HG02571 (cell line): ENCODE data around the gene OR7A5.
"Not testable (repeated sequence)": the region's sequence is repeated elsewhere in the genome, so short reads cannot be mapped to it uniquely, and the experiment has no call there.

Experiments used
- ATAC-seq: cut with Tn5 transposase; IDR thresholded peaks from one replicate; pipeline ENCODE4 v1.9.1; 2021; ENCODE audit warnings: mild to moderate bottlenecking, moderate library complexity; ENCODE audit not compliant: unreplicated experiment

Gene OR7A5

DNA sequence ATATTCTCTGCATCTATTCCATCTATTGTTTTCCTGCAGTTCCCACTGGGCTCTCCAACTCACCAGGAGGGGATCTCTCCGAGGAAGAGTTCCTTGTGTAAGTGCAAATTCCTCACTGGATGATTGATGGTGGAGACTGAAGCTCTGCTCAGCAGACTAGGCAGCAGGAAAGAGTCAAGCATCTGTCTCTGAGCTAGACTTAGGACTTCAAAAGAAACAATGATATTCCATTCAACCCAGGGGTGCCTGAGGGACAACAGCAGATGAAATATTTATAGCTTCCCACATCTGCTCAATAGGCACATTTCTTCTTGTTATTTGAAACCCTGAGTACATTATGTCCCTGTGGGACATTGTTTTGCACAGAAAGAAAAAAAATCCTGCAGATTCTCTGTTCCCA is at the start of gene OR7A5, which contains the start of gene OR7C1:
Gene OR7A5 (minus strand): TSS at position 175 of the 400 bp plus-strand sequence. CDS start 6,944 bp downstream, outside the sequence.
Gene OR7C1 (minus strand): TSS at position 175 of the 400 bp plus-strand sequence. CDS start 35,049 bp downstream, outside the sequence.
- no peak for ATAC-seq

DNA sequence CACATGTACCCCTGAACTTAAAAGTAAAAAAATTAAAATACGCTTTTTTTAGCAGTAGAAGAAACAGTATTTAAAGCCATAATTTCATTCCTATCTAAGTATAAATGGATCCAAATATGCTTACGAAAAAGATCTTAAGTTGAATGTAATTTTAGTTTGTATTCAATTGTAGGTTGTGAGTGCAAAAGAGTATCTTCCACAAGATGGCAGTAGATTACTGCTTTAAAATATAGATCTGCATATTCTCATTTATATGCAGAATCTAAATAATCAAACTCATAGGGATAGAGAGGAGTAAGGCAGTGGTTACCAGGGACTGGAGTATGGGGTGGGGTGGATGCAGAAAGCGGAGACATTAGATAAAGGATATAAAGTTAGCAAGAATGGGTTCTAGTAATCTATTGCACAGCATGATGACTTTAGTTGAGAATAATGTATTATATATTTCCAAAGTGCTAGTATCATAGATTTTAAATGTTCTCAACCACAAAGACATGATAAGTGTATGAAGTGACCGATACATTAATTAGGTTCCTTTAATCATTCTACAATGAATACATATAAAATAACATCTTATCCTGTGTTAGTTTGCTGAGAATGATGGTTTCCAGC is 36.7 kb upstream of the OR7A5 start:
- no peak for ATAC-seq

GRCh38 chr19:14868497-14868896 is 33.5 kb upstream of the OR7A5 start:
- ATAC-seq, result no peak

GRCh38 chr19:14848822-14849221 is 13.8 kb upstream of the OR7A5 start, which contains the start of gene OR7A10:
OR7A10 (minus strand) TSS chr19:14848922; CDS start chr19:14841877, 7,045 bp downstream.
- no peak for ATAC-seq

GRCh38 chr19:14843578-14843977 is 8.6 kb upstream of the OR7A5 start:
- no peak for ATAC-seq

- no peak for ATAC-seq
Observed at GRCh38 chr19:14843169-14843568, 8.2 kb upstream of the OR7A5 start.

DNA sequence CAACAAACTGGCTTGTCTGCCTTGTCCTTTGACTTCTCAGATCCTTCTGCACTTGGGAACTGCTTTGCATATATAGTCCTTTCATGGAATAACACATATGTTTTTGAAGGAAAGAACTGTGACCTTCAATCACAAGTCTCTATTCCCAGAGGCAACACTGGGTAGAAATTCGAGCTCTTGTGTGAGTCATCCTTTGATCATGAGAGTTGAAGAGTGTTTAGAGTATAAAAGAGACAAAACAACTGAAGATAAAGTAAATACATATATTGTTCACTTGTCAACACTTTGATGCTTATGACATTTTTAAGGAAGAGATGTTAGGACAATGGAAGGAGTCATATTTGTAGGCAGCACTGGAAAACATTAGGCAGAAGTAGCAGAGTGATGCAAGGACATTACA is 5.2 kb upstream of the OR7A5 start:
- no peak for ATAC-seq

GRCh38 chr19:14837391-14837790 is 2.4 kb upstream of the OR7A5 start:
- no peak for ATAC-seq

GRCh38 chr19:14830702-14831101 is 4.3 kb downstream of the OR7A5 start:
- no peak for ATAC-seq

DNA sequence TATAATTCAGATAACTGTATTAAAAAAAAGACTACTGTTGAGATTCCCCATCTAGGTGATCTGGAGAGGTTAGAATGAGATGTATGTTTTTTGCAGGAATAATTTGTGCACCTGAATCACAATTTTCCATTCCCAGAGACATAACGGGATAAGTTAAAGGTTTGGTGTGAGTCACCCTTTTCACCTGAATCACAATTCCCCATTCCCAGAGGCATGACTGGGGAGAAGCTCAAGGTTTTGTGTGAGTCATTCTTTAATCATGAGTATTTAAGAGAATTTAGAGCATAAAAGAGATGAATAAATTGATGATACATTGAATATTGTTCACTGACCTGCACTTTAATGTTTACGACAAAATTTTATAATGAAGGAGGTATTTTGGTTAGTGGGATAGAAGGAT is 9.0 kb downstream of the OR7A5 start:
- no peak for ATAC-seq

GRCh38 chr19:14821937-14822336 is 13.0 kb downstream of the OR7A5 start:
- ATAC-seq, result no peak

GRCh38 chr19:14818588-14818987 is 16.4 kb downstream of the OR7A5 start:
- no peak for ATAC-seq

DNA sequence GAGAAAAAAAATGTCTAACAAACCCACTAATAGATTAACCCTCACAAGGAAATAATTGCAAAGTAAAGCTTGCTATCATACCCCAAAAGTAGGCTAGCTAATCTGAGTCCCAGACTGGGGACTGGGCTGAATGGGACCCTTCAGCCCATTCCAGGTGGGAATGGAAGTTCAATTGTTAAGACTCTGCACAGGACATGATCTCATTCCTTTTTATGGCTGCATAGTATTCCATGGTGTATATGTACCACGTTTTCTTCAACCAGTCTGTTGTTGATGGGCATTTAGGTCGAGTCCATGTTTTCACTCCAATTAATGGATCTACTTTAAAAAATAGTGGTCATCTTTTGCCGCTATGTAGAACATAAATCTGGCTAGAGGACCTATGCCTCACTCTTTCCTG is 17.9 kb downstream of the OR7A5 start:
- ATAC-seq, result no peak

DNA sequence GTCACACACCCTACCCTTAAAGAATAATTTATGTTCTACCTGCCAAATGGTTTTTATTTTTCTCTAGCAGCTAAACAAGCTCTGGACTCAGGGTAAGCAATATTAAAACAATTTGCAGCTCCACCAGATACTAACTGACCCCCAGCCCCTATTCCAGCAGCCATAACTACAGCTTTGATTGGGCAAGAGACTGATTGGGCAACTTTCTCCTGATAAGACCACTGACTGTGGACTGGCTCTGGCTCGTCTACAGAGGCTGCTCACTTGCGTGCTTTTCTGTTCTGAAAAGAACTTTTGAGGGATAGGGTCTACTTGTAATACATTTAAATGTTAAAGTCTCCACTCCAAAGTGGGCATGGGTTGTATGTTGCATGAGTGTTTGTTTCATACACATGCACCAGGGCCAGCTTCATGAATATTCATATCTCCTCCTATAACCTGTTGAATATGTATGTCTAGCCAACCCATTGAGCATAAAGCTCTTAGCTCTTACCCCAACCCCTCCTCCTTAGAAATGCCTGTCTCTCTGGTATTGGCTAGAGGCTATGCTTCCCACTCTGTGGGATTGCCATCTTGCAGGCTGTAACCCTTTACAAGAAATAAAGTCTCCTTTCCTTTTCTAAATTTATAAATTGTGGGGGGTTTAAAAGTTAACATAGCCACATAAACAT is 19.9 kb downstream of the OR7A5 start:
- no peak for ATAC-seq

DNA sequence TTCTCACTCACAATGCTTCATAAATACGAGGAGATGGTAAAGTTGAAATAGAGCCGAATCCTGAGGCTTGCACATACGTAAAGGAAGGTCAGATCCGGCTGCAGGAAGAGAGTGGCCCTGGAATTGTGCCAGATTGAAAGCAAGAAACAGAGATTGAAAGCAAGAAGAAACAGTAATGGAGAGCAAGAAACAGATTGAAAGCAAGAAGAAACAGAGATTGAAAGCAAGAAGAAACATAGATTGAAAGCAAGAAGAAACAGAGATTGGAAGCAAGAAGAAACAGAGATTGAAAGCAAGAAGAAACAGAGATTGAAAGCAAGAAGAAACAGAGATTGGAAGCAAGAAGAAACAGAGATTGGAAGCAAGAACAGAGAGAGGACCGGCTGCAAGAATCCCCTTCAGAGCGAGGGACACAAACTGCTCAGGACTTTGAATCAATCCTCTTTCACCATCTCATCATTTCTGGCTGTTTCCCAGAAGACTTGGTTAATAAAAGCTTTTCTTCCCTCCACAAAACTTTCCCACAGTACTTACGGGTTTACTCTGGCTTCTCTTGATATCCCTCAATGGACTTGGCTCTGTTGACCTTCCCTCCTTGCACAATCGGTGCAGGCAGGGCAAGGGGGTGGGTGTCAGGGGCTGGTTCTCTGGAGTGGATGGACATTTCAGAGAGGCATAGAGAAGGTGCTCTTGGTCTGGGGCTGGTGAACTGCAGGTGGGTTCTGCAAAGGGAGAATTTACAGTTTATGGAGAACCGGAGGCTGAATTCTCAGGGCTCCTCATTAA is 25.5 kb downstream of the OR7A5 start:
- no peak for ATAC-seq

DNA sequence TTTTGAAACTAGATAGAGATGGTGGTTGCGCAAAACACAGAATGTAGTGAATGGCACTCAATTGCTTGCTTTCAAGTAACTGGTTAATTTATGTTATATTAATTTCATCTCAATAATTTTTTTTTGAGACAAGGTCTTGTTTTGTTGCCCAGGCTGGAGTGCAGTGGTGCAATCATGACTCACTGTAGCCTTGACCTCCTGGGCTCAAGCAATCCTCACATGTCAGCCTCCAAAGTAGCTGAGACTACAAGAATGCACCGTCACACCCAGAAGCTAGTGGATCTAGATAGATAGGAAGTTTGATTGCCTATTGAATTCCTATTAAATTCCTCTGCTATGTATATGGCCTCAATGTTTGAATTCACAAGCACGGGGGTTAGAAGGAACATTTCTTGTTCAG is 30.2 kb downstream of the OR7A5 start:
- no peak for ATAC-seq

DNA sequence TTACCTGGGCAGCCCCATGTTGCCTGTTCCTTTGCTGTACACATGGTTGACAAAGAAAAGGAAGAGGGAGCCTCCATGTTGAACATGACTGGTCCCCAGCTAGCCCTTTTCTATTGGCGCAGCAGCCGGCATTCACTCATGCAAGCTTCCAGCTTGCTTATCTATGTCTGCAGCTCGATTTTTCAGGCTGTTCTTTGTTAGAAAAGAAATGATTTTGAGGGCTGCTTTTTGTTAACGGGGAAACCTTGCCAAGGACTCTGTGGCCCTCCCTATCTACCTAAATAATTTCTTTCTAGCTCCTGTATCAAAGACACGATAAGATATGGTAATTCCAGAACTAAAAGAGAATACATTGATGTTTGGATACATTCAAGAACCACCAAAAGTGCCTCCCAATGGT is 36.2 kb downstream of the OR7A5 start:
- no peak for ATAC-seq

GRCh38 chr19:14796021-14796420 is 39.0 kb downstream of the OR7A5 start:
- ATAC-seq, result no peak

GRCh38 chr19:14795078-14795721 is 39.8 kb downstream of the OR7A5 start:
- no peak for ATAC-seq

DNA sequence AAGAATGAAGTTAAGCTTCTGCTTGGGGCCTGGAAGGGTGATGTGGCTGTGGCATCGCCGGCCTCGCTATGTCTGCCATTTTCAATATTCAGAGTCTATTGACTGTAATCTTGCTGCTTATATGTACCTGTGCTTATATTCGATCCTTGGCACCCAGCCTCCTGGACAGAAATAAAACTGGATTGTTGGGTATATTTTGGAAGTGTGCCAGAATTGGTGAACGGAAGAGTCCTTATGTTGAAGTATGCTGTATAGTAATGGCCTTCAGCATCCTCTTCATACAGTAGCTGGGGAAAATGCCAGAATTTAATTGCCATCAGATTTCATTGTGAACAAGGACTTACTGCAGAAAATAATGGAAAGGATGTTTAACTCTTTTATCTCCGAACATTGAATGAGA is 42.7 kb downstream of the OR7A5 start:
- ATAC-seq, result not testable (repeated sequence)

GRCh38 chr19:14786421-14786851 is 48.5 kb downstream of the OR7A5 start:
- no peak for ATAC-seq
